ENCODE results near the gene MYORG. TPM values are rescaled to one million over a fixed set of nuclear protein-coding genes. Genes with fewer than 3 reads are reported as not detected.

Gene MYORG
- total and polyA plus RNA-seq, 10 of the 15 experiments (the other 5 are each of a cell fraction or from before 2014, with no cell fraction given), result 0.05 to 0.36 (median 0.10) TPM; not detected in 1

- no peaks in the 10 kb centered on the region for H3K36me3 ChIP-seq (ENCODE audit: control insufficient read depth in 2 of 2, insufficient read depth in 2 of 2, low read length in 1 of 2)
- ChIA-PET RAD21 (ENCODE audit: unreplicated experiment) (interaction anchor here (1.8 kb wide), 1 partner anchor 43 kb away, joined by 7 read pairs; no protein-coding TSS in a partner anchor), POLR2A (no interaction called here), CTCF (interaction anchor here (0.8 to 7.9 kb wide), 5 partner anchors 28 to 258 kb away, joined by 3 to 134 read pairs (median 4); no protein-coding TSS in a partner anchor), SMC1A (ENCODE audit: uncharacterized antibody, unreplicated experiment) (interaction anchor here (0.8 to 8.7 kb wide), 2 partner anchors 15 to 43 kb away, joined by 3 to 73 read pairs; no protein-coding TSS in a partner anchor)
- peak overlapping the region; percentile 99 for H3K4me2 ChIP-seq (ENCODE audit: control insufficient read depth, insufficient read depth)
- 5% methylated on average over 22 of the region's 22 CpGs for WGBS (ENCODE audit: insufficient coverage, insufficient replicate concordance, low lambda C conversion rate, missing lambda C conversion rate)
- peak; percentile 61 for ATAC-seq
- intact Hi-C loops (cut with micrococcal nuclease; ENCODE audit: unreplicated experiment) (loop anchor here (5.0 kb wide), 1 partner anchor 124 kb away; no protein-coding TSS in a partner anchor), in situ Hi-C loops (cut with MboI) (no loop called here)
- no peaks in the 10 kb centered on the region for H3K79me2 ChIP-seq (ENCODE audit: control insufficient read depth, insufficient read depth, low read length)
- peaks cover 2% of the 10 kb centered on the region in 2 experiments; a peak in 3 of 4 replicates for H3K27me3 ChIP-seq (replicated peaks in 1 of 2; ENCODE audit: control insufficient read depth in 2 of 2, insufficient read depth in 2 of 2, low read length in 1 of 2)
- H2AFZ ChIP-seq (ENCODE audit: control insufficient read depth, low read depth, low read length), result peak overlapping the region; percentile 92
- BruUV-seq (replicated peaks), result no TSS peak
- H3K9me3 ChIP-seq (replicated peaks; ENCODE audit: control insufficient read depth, insufficient read depth, low read length), result no peaks in the 10 kb centered on the region; the same call in 2 of the 3 replicates
- peak overlapping the region; percentile 37; the same call in 1 of the 2 replicates for H3K9ac ChIP-seq (ENCODE audit: control insufficient read depth, insufficient read depth, low read length)
- H3K4me1 ChIP-seq (ENCODE audit: control insufficient read depth, insufficient read depth, low read length), result peaks cover 19% of the 10 kb centered on the region
- no peak for FAIRE-seq
- TF ChIP-seq, protein P1, sequence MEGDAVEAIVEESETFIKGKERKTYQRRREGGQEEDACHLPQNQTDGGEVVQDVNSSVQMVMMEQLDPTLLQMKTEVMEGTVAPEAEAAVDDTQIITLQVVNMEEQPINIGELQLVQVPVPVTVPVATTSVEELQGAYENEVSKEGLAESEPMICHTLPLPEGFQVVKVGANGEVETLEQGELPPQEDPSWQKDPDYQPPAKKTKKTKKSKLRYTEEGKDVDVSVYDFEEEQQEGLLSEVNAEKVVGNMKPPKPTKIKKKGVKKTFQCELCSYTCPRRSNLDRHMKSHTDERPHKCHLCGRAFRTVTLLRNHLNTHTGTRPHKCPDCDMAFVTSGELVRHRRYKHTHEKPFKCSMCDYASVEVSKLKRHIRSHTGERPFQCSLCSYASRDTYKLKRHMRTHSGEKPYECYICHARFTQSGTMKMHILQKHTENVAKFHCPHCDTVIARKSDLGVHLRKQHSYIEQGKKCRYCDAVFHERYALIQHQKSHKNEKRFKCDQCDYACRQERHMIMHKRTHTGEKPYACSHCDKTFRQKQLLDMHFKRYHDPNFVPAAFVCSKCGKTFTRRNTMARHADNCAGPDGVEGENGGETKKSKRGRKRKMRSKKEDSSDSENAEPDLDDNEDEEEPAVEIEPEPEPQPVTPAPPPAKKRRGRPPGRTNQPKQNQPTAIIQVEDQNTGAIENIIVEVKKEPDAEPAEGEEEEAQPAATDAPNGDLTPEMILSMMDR (IDR thresholded peaks at IDR 0.05 in 2 of 3, conservative IDR thresholded peaks at IDR 0.05 in 1 of 3; ENCODE audit: control insufficient read depth in 2 of 3, extremely low read depth in 1 of 3, insufficient read depth in 1 of 3, low read depth in 3 of 3, low read length in 3 of 3), result peak in 1 of 3 experiments; percentile 17; a peak in 2 of 6 replicates
- TF ChIP-seq SRF (IDR thresholded peaks at IDR 0.05; ENCODE audit: low read depth in 2 of 2, low read length in 2 of 2), result no peak
- H4K20me1 ChIP-seq (ENCODE audit: control insufficient read depth, insufficient read depth), result no peaks in the 10 kb centered on the region
- peak overlapping the region; percentile 68 for H3K4me3 ChIP-seq
- no peak overlapping the region for H3K27ac ChIP-seq (ENCODE audit: control insufficient read depth, insufficient read depth)
- no peak for DNase-seq (ENCODE audit: low read depth, low spot score)
Measured at GRCh38 chr9:34375901-34376595, 650 bp downstream of the MYORG start.

Data from GM12878 (cell line).